GM12801 (cell line): ENCODE measurements around the gene KCNH2.

ENCODE experiments used
- CTCF ChIP-seq: IDR thresholded peaks from one replicate; pipeline ENCODE4 v1.5.1; 2011; ENCODE audit warnings: control low read depth; ENCODE audit not compliant: insufficient read length; ENCODE audit errors: extremely low read depth

The KCNH2 gene

GRCh38 chr7:150918378-150918777 lies 59.7 kb downstream of the KCNH2 start:
- no peak for TF ChIP-seq CTCF

DNA sequence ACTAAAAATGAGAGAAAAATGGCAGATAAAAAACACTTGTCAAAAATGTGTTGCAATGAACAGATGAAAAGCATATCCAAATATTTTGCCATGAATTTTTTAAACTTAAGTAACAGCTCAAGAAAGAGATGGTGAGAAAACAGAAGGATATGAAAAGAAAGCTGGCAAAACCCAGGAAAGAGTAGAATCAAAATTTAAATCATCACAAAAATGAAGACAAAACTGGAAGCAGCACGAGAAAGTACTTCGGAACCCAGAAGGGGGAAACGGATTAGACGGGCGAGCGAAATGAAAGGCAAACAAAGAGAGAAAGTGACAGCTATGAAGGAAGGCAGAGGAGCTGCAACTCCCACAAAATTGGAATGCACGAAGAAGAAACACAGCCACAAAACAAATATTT lies 60.2 kb downstream of the KCNH2 start:
- TF ChIP-seq CTCF, result no peak

- TF ChIP-seq CTCF, result no peak
Measured at GRCh38 chr7:150916670-150917069, 61.5 kb downstream of the KCNH2 start.

DNA sequence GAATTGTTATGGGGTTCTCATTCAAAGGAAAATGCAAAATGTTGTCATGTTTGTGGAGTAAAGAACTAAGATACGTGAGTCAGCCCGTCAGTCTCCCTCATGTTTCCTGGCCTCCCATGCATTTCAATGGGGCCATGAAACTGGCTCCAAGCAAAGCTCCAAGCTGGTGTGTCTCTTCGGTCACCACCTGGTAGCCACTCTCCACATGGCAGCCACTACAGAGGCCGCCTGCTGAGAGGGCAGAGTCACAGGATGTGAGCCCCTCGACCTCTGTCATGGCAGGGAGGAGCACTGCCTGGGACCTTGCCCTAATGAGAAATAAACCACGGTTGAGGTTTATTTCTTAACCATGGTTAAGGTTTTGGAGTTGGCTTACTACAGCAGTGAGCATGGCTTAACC lies 63.2 kb downstream of the KCNH2 start:
- TF ChIP-seq CTCF, result no peak

GRCh38 chr7:150914196-150914595 lies 63.9 kb downstream of the KCNH2 start:
- TF ChIP-seq CTCF, result no peak

- TF ChIP-seq CTCF, result no peak
Measured at GRCh38 chr7:150912427-150912826, 65.7 kb downstream of the KCNH2 start.

- no peak for TF ChIP-seq CTCF
Measured at GRCh38 chr7:150911590-150912267, 66.4 kb downstream of the KCNH2 start.
